HG03066 (cell line): Measurements from ENCODE around the gene CKAP4.

Source experiments
- ATAC-seq: cut with Tn5 transposase; IDR thresholded peaks from one replicate; pipeline ENCODE4 v1.9.1; 2021; ENCODE audit warnings: low read depth; ENCODE audit not compliant: unreplicated experiment

The CKAP4 gene

DNA sequence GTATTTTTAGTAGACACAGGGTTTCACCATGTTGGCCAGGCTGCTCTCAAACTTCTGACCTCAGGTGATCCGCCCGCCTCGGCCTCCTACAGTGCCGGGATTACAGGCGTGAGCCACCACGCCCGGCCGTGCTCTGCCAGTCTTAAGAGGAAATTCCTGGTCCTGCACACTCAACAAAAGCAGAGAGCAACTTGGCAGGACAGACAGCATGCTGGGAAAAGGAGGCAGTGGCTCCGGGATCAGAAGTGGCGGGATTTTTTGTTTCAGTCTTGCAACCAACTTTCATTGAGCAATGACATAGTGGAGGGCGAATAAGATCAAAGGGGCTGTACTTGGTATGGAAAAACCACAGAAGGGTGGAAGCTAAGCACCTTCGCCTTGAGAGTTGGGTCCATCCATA is 2.1 kb downstream of the CKAP4 start:
- no peak for ATAC-seq

GRCh38 chr12:106243620-106244019 is 4.2 kb downstream of the CKAP4 start:
- no peak for ATAC-seq

GRCh38 chr12:106240821-106241220 is 7.0 kb downstream of the CKAP4 start:
- no peak for ATAC-seq

GRCh38 chr12:106239951-106240335 is 7.9 kb downstream of the CKAP4 start:
- no peak for ATAC-seq

- no peak for ATAC-seq
Observed at GRCh38 chr12:106239241-106239950, 8.4 kb downstream of the CKAP4 start.

- ATAC-seq = no peak
Observed at GRCh38 chr12:106238146-106238545, 9.7 kb downstream of the CKAP4 start.

DNA sequence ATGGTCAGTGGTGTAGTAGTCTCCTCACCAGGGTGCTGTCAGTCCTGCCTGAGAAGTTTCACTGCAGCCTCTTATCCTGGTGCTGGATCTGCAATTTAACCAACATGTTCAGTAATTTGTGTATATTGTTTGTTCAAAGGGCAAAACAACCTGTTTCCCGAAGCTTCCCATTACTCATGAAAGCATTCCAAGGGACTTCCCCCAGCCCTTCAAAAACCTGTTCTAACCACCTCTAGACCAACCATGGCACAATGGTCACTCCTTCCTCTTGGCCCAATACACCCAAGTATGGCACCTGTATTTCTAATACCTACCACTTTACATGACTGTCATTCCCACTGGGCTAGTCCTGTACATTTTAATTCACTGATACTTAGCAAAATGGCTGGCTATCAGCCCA is 12.1 kb downstream of the CKAP4 start:
- no peak for ATAC-seq

- ATAC-seq = no peak
Observed at GRCh38 chr12:106234449-106234848, 13.4 kb downstream of the CKAP4 start.

DNA sequence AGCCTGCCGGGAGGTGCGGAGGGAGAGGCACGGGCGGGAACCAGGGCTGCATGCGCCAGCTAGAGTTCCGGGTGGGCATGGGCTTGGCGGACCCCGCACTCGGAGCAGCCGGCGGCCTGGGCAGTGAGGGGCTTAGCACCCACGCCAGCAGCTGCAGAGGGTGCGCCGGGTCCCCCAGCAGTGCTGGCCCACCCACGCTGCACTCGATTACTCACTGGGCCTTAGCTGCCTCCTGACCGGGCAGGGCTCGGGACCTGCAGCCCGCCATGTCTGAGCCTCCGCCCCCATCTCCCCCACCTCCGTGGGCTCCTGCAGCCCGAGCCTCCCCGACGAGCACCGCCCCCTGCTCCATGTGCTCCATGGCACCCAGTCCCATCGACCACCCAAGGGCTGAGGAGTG is 14.8 kb downstream of the CKAP4 start:
- ATAC-seq = no peak

- ATAC-seq = no peak
Observed at GRCh38 chr12:106229036-106229591, 18.7 kb downstream of the CKAP4 start.

DNA sequence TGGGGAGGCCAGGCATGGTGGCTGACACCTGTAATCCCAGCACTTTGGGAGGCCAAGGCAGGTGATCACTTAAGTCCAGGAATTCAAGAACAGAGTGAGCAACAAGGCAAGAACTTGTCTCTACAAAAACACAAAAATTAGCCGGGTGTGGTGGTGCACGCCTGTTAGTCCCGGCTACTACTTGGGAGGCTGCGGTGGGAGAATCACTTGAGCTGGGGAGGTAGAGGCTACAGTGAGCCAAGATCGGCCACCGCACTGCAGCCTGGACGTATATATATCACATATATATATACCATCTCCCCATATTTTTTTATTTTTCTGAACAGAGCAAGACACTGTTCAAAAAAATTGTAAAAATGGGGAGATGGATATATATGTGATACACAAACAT is 19.5 kb downstream of the CKAP4 start:
- no peak for ATAC-seq

GRCh38 chr12:106227641-106228319 is 20.0 kb downstream of the CKAP4 start:
- ATAC-seq = no peak

DNA sequence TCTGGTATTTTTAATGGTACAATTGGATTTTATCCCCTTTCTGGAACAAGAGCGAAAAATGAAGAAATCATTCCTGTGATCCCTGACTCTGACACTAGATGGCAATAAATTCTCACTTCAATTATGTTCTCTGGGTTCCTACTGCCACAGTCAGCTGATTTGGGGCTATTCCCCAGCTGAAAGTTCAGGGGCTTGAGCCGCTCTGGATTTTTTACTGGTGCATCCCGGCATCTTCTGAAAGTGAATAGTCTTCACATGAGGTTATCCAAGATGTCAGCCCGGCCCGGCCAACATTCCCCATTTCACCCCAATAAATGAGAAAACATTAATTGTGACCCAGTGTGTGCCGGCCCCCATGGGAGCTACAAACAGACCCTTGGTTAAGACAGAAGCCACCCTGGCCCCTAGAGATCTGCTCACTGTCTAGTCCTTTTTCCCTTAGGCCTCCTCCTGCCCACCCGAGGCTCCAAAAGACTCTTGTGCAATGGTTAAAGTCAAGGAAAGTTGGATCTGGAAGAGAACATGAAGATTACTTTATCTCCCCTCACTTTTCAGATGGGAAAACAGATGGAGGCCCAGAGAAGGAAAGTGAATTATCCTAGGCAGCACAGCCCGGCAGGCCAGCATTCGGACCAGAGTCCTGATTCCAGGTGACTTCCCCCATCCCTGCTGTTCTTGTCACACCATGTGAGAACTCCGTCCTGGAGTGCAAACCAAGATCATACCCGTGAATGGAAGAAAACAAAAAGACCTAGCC is 20.8 kb downstream of the CKAP4 start:
- ATAC-seq = peak; percentile 61

DNA sequence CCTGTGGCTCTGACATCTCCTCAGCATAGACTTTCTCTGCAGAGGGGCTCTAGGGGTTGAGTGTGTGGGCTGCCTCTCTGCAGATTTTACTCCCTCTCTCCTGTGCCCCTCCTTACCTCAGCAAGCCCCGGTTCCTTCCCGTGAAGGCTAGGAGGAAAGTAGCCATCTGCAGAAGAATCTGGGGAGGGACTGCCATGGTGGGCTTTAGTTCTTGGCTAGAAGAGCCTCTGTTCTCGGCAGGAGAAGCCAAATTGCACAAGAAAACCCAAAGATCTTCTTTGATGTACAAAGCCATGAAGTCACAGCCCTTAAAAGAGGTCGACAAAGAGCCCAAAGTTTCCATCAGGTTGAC is 23.5 kb downstream of the CKAP4 start:
- no peak for ATAC-seq

DNA sequence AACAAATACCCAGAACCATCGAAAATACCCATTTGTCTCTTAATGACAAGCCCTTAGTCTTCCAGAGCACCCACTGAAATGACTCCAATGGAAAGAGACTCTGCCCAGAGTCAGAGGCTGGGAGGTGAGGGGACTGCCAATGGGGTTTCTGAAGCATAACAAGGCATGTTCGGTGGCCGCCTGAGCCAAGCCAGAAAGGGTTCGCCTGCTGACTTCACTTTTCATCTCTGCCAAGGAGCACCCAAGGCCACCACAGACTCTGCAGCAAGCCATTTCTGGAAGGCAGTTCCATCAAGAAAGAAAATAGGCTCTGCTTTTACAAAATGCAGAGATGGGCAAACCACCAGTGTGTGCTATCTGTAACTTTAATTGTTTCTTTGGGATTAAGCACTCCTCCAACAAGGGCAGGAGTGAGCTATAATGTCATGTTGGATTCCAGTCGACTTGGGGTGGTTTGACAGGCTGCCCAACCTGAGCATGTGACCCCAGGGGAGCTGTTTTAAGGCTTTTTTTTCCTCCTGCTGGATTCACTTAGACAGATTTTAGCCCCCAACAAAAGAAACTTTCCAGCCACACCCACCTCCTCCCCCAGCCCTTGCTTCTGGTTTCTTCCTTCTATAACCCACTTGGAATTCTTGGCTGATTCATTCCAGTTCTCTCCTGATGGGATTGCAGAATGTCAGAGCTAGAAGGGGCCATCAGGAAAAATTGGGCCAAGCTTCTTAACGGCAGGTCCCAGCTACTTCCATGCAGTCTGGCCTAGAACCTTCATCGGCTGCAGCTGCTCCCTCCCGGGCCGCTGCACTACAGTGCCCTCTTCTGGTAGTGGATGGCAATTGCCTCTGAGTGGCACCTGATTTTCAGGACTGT is 24.1 kb downstream of the CKAP4 start:
- ATAC-seq = peak; percentile 77

- ATAC-seq = no peak
Observed at GRCh38 chr12:106220536-106220935, 27.3 kb downstream of the CKAP4 start.

DNA sequence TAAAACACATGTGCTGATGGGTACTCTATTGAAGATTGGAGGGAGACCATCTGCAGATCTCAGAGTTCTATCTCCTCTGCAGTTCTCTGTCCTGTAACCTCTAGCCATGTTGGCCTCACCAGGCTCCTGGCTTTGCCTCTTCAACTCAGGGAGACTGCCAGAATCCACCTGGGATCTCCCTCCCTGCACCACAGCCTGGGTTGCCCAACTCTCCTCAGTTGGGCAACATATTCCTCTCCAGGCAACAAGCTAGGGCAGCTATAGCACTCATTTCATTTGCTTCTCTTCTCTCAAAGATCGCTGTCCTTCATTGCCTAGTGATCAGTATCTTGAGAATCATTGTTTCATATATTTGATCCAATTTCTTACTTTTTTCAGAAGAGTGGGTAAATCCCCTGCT is 28.8 kb downstream of the CKAP4 start:
- ATAC-seq = no peak

- ATAC-seq = no peak
Observed at GRCh38 chr12:106217706-106218105, 30.1 kb downstream of the CKAP4 start.

DNA sequence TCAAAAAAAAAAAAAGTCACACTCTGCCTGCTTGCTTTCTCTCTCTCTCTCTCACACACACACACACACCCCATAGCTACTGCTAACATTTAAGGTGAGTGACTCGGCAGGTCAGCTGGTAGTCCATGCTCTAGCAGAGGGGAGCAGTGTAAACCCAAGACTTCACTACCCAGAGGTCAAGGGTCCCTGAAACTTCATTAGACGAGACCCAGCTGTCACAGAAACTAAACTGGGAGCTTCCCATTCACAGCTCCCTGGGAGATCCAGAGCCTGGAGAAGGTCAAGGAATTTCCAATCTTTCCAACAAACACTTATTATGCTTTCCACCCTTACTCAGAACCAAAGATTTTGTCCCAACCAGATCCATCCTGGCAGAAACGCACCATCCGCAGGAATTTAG is 33.2 kb downstream of the CKAP4 start:
- no peak for ATAC-seq

- no peak for ATAC-seq
Observed at GRCh38 chr12:106213662-106214061, 34.2 kb downstream of the CKAP4 start.

DNA sequence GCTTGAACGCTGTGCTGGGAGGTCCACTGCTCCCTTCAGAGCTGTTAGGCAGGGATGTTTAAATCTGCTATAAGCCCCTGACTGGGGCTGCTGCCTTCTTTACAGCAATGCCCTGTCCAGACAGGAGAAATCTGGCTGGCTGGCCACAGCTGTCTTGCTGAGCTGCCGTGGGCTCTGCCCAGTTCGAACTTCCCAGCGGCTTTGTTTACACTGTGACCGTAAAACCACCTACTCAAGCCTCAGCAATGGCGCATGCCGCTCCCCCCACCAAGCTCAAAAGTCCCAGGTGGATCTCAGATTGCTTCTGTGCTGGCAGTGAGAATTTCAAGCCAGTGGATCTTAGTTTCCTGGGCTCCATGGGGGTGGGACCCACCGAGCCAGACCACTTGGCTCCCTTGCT is 35.8 kb downstream of the CKAP4 start:
- no peak for ATAC-seq
